ENCODE results near the gene CFAP61.

GRCh38 chr20:20297752-20298151 is 245.4 kb downstream of the CFAP61 start:
- no peak for TF ChIP-seq CTCF (IDR thresholded peaks at IDR 0.05; ENCODE audit: insufficient read depth, low read depth, low read length)
- no peak for TF ChIP-seq EZH2 (IDR thresholded peaks at IDR 0.05; ENCODE audit: insufficient read depth, low read length)

Measured in astrocyte (in vitro differentiated cells and primary cell).